D721Med (cell line): ENCODE results near the gene TRDN.
"Not testable (repeated sequence)": the region's sequence is repeated elsewhere in the genome, so short reads cannot be mapped to it uniquely, and the experiment has no call there.

Experiments
- DNase-seq: peaks from one replicate; pipeline ENCODE4 v3.0.0; 2011; ENCODE audit warnings: low spot score; ENCODE audit not compliant: insufficient read length
- FAIRE-seq: peaks from 2 replicates; lab custom pipeline; 2011; peaks lifted over from hg19 to GRCh38; lab: Jason Lieb, UNC
- CTCF ChIP-seq: IDR thresholded peaks from 2 replicates; pipeline ENCODE4 v1.5.1; 2012; ENCODE audit warnings: mild to moderate bottlenecking, control low read depth; ENCODE audit not compliant: insufficient read depth; ENCODE audit errors: missing control alignments

Gene TRDN

GRCh38 chr6:123295181-123295580, 341.6 kb downstream of the TRDN start:
- DNase-seq, result no peak
- TF ChIP-seq CTCF, result no peak
- no peak for FAIRE-seq

GRCh38 chr6:123288649-123289048, 348.1 kb downstream of the TRDN start:
- no peak for TF ChIP-seq CTCF
- FAIRE-seq, result no peak
- DNase-seq, result no peak

- no peak for TF ChIP-seq CTCF
- DNase-seq, result no peak
- no peak for FAIRE-seq
These were observed 360.2 kb downstream of the TRDN start for GRCh38 chr6:123276546-123276980.

GRCh38 chr6:123263981-123264380, 372.8 kb downstream of the TRDN start:
- DNase-seq (no peak), FAIRE-seq (no peak)
- no peak for TF ChIP-seq CTCF

- DNase-seq (no peak), FAIRE-seq (no peak)
- no peak for TF ChIP-seq CTCF
These were observed 396.1 kb downstream of the TRDN start for GRCh38 chr6:123240626-123241025.

GRCh38 chr6:123233336-123233735, 403.4 kb downstream of the TRDN start:
- DNase-seq, result no peak
- TF ChIP-seq CTCF, result no peak
- FAIRE-seq, result no peak

GRCh38 chr6:123227789-123228188, 409.0 kb downstream of the TRDN start:
- not testable (repeated sequence) for DNase-seq, FAIRE-seq

GRCh38 chr6:123226398-123226797, 410.4 kb downstream of the TRDN start:
- TF ChIP-seq CTCF, result no peak
- DNase-seq, result no peak
- no peak for FAIRE-seq
